GM18526 (cell line): ENCODE results near the gene KRT78.

Source experiments
- POLR2A ChIP-seq: IDR thresholded peaks from 3 replicates; pipeline ENCODE4 v1.6.1; 2011; ENCODE audit not compliant: insufficient read length; ENCODE audit errors: extremely low read depth

The KRT78 gene

DNA sequence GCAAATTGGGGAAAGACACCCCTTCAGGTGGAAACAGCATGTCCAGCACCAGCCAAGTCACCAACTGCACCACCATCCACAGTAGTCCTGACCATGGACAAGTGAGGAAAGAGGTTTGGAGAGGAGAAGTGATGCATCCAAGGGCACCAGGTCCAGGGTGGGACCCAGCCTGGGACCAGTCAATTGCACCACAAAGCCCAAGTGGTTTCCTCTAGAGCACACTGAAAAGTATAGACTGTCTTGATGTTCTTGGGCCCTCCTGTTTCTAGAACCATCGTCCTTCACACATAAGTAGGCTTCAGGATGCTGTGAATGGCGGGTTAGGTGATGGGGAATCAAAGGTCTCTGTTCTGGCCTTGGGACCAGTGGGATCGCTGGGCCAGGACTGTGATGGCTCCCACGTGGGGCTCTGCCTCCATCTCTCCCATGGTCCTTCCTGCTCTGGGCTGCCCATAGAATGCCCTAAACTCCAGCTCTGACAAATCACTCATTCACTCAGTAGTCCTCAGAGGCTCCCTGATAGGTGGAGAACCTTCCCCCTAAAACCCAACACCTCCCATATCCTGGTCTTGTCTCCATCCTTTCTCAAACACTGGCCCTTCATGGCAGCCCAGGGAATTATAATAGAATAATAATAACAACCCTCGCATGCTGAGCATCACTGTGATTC, 23.9 kb downstream of the KRT78 start:
- no peak for TF ChIP-seq POLR2A

DNA sequence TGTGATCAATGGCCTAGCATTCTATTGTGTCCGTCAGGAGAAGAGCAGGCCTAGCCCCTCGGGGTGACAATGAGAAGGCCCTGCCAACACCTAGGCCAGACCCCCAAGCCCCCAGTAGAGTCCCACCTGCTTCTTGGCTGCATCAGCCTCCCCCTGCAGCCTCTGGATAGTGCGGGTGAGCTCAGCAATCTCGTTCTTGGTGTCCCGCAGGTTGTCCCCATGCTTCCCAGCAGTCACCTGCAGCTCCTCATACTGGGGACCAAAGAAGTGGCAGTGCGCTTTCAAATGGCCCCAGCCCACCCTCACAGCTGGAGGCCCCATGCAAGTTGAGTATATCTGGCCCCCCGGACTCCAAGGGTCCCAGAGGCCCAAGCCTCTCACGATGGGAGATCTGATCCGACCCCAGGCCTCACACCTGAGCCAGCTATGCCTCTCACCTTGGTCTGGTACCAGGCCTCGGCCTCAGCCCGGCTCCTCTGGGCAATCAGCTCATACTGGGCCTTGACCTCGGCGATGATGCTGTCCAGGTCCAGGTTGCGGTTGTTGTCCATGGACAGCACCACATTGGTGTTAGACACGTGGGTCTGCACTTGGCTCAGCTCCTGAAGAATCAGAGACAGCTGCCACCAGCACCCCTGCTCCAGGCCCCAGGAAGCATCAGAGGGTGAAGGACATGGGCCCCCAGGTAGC, 24.9 kb downstream of the KRT78 start:
- TF ChIP-seq POLR2A: no peak

DNA sequence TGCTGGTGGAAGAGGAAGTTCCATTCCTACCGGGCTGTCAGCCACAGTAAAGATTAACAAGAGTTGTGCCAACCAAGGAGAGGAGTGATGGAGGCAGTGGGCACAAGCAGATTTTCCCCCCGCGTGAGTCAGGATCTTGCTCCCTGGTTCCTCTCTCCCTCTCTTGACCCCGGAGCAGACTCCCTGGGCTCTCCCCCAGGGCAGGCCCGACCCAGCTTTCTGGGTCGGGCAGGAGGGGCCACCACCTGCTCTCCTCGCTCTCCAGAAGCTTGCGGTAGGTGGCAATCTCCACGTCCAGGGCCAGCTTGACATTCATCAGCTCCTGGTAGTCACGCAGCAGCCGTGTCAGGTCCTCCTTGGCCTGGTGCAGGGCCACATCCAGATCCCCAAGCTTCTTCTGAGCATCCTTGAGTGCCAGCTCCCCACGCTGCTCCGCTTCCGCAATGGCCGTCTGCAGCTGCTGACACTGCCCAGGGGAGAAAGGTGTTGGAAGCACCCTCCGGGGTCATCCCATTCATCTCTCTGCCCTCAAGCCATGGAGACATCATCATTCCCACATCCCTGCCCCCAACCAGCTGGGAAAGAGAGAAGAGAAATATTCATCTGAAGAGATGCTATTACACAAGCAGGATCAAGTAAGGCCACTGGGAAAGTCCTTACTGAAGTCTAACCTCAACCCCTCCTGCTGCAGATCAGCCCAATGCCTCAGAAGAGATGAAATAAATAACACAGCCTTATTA, 25.9 kb downstream of the KRT78 start:
- TF ChIP-seq POLR2A: no peak

DNA sequence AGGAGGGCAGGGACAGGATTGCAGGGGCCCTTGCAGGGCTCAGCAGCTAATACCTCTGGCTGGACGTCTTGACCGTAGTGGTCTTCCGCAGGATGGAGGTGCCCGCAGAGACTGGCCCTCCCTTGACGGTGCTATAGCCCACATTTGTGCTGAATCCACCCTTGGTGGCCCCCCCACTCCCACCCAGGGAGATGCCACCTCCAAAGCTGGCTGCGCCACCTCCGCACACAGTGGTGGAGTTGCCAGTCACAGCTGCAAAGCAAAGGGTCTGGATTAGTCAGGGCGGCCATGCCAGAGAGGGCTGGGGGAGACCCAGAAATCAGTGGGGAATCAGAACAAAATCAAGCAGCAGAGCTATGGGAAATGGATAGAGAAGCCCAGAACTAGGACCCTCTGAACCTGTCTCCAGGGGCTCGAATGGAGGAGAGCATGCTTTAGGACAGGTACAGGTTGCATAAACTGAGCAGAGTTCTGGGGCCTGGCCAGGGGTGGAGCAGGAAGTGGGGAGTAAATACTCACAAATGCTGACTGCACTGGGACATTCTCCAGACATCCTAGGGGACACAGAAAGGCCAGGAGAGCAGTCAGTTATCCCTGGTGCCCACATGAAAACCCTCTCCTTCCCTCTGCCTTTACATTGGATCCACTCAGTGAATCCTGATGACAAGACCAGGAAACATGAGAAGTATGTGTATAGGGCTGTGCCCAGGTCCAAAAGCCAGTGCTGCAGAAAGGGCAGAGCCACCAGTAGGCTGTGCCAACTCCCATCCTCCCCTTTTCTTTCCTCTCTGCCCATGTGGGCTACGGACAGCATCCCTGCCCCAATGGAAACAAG, 26.8 kb downstream of the KRT78 start:
- no peak for TF ChIP-seq POLR2A

DNA sequence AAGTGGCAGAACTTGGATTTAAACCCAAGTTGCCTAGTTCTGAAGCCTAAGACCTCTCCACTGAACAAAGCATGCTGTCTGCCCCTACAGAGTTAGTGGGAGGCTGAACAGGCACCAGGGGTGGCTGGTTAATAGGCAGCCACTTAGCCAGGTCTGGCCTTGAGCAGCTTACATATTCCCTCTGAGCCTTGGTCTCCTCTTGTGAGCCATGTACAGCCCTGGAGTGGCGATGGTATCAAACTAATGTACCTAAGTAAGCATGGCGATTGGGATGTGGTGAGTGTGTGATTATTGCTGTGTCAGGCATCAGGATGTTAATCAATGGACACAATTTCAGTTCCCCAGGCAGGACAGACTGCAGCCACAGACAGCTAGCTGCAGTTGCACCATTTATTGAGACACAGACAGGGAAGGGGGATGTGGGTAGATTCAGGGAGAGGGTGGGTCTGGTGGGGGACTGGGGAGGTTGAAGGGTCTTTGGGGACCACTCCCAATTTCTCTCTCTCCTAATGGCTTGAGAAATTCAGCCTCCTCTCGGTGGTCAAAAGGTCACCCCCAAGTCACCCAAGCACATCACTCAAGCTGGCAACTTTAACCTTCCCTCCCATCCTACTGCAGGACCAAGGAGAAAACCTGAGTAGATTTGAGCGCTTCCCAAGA, 27.6 kb downstream of the KRT78 start:
- no peak for TF ChIP-seq POLR2A

DNA sequence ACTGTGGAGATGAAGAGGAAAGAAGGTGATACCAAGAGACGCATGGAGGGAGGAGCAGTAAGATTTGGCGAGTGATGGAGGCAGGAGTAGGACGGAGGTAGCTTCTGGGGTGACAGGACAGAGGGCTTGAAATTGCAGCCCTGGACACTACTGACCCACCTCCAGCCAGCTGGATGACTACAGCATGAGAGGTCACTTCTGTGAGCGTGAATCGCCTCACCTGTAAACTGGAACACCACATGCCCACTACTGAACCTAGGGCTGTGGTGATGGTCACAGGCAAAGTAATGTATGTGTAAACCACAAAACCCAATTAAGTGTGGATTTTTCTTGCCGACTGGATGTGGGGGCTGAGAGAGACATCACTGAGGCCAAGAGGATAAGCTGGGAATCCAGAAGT, 28.3 kb downstream of the KRT78 start:
- no peak for TF ChIP-seq POLR2A

DNA sequence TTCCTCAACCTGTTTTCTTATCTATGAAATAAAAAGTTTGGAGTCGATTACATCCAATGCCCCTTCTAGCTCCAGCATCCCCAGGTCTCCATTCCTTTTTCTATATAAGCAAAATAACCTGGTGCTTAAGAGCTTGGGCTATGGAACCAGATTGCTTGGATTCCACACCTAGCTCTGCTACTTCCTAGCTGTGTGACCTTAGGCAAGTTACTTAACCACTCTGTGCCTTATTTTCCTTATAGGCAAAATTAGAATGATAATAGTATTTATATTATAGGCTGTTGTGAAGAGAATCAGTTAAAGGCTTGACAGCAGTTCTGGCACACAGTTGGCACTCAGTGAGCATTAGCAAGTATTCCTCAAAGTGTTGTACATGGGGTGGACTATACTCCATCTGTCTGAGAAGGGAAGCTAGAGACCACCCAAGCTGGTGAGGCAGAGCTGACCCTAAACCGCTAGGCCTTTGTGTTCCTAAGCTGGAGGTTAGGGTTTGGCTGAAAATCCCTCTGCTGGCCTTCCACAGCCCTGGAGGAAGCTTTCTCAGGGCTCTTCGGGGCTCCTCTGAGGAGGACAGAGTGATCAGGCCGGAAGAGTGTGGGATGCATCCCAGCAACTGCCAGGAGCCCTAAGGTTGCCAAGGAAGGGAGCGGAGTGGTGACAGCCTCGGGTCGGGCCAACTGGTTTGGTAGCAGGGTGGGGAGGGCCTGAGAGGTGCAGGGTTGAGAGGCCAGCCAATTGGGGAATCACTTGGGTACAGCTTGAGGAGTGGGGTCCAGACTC, 28.9 kb downstream of the KRT78 start:
- TF ChIP-seq POLR2A: no peak

DNA sequence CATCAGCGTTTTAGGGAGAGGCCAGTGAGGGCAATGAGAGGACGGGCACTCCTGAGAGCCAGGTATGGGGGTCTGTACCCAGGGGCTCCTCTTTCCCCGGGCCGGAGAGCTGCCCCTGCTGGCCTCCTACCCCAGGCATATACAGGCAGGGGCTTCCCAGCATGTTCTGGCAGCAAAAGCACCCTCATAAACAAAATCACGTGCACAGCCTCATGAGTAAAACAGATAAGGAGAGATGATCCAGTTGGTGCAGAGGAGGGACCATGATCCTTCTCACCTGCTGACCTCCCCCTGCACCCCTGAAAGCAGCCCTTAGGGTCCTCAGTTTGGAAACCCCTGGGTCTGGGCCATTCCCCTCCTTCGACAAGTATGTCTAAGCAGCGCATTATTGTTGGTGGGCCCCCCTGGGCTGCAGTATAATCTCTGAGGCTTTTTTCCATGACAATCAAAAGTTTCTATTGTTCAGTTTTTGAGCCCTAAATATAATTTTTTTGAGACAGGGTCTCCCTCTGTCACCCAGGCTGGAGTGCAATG, 29.8 kb downstream of the KRT78 start:
- TF ChIP-seq POLR2A: no peak

DNA sequence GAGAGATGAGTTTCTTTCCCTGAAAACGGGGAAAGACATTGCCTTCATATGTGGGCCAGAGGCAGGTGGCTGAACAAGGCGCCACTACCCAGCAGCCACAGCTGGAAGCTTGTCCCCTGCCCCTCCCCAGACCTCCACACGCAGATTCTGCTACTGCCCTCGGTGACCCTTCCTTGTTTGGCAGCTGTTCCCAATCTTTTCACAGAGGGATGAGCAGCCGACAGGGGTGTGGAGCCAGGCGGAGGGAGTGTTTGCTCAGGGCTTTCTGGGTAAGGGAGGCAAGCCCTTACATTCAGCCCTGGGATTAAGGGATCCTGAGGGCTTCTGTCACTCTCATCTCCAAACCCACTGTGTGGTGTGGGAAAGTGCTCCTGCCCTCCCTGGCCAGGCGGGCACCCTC, 30.4 kb downstream of the KRT78 start:
- no peak for TF ChIP-seq POLR2A

DNA sequence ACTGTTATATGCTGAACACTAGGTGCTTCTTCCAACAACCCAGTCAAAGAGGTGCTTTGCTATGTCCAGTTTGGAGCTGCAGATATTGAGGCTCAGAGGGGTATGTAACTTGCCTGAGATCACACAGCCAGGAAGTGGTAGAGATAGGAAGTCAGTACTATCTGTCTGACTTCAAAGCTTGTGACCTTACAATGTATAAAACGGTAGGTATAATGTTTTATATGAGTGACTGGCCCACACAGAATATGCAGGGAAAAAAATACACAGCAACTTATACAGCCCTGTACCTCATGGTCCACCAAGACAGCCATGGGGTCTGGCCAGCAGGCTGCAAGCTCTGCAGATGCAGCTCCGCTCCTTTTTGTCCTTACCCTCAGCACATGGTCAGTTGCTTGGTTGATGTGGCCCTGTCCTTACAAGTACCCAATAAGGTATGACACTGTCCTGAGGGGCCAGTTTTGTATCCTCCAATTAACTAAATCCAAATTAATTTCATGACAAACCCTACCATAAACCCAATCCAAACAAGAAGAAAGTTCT, 31.0 kb downstream of the KRT78 start:
- no peak for TF ChIP-seq POLR2A

DNA sequence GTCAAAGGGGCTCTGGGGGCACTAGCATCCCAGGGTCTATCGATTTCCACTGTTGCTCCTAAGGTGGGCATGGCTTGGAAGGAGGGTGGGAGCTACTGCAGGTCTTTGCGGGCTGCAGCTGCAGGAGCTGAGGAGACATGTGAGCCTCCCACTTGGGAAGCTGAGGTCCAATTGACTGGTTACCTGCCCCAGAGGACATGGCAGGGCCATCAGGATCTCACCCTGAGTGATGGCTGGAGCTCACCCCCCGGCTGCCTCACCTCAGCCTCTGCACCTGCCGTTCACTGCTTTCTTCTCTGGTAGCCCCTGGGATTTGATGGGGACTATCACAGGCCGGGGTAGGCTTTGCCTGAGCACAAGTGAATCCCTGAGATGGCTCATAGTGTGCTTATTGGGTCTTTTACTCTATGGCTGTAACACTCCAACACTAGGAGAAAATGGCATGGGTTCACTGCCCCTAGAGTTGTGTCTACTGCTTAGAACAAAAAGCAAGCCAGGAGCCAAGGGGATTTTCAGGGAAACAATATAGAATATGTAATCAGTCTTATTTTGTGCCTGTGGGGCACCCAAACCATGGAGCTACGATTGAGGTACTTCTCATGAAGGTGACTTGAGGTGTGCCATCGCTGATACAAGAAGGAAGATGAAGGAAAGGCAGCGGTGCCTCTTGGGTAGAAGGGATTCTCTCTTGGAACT, 31.6 kb downstream of the KRT78 start:
- TF ChIP-seq POLR2A: no peak

DNA sequence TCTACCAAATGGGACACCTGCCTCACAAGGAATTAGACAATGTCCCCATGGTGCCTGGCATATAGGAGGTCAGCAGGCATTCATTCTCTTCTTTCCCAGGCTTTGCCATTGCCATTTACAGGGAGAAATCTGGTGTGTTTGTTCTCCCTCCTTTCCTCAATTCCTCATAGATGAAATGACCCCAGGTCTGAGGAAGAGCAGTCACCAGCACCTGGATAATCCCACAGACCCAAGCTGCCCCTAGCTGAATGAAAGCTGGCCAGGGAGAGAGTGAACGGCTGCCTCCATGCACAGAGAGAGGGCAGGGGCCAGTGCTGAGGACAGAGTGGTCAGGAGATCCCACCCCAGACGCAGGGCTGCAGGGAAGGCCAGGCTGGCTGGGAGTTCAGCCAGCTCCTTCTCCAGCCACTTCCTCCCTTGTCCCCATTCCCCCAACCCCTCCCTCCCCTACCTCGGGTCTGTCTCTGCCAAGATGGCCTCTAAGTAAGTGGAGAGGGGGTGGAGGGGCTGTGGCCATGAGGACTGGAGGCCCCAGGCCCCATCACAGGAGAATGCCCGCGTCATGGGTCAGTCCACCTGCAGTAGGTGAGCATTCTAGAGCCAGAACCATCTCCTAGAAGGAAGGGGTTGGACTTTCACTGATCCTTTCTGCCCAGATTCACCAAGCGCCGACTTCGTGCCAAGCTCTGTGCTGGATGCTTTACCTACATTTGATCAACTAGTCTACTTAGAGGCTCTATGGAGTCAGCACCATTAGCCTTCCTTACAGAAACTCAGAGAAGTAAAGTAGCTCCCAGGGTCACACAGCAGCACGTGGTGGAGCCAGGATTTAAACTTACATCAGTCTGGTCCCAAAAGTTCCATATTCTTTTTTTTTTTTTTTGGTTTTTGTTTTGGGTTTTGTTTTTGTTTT, 32.9 kb downstream of the KRT78 start:
- TF ChIP-seq POLR2A: no peak
